Measurements from ENCODE around the gene CLVS2.

Gene CLVS2

DNA sequence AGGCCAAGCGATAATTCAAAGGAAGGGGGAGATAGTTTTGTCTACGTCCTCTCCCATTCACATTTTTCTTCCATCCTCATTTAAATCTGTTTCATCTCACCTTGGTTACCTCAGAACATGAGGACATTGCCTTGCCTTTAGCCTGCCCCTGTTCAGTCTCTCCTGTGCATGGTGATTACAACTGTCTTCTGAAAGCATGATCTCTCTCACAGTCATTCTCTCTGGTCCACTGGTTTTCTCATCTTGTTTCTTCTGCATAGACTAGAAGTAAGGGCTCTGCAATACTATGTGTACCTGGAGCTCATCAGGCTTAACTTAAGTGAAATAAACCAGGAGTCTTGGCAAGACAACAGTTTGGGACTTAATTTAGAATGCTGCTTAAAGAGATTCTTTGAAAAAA lies 31.4 kb downstream of the CLVS2 start:
- no peak for DNase-seq (ENCODE audit: low spot score)

DNA sequence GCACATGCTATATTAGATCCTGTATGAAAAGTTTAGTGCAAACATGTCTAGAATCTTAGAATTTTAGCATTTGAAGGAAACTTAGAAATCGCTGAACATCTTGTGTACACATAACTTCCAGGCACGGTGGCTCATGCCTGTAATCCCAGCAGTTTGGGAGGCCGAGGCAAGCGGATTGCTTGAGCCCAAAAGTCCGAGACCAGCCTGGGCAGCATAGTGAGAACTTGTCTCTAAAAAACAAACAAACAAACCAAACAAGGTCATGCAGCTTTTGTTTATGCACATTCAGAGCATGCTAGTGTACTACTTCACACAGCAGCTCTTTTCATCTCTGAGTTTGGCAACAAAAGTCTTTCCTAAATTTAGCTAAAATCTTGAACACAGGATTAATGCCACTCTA lies 32.2 kb downstream of the CLVS2 start:
- DNase-seq (ENCODE audit: low spot score), result no peak

DNA sequence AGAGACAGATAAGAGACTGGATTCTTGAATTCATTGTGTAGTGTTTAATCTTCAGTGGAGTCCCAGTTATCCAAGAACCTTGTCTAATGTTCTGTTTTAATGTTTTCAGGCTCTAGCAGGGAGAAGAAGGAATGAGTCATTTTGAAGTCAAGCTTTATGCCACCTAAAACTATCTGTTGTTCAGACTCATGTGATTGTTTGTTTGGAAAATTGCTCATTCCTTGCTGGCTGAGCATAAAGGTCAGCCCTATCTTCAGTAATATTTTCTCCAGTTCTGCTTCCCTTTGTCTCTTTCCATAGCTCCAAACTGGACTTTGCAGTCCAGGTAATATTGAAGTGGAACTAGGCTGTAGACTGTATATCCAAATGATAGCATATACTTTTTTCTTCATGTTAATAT lies 34.2 kb downstream of the CLVS2 start:
- DNase-seq (ENCODE audit: low spot score), result no peak

DNA sequence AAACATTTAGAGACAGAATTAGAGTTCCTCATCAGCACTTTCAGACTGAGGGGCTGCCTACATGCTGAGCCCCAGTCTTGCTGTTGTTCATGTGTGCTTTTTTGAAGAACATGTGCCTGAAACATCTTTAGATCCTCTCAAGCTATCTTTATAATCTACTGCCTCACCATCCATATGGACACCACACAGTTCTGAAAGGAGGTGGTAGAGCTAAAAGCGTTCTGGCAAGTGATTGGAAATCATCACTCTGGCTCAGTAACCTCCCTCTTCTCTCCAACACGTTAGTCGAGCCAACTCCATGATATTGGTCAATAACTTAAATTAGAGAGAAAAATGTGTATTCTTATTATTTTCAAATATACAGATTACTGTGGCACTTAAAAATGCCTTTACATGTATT lies 40.6 kb downstream of the CLVS2 start:
- DNase-seq (ENCODE audit: low spot score), result no peak

DNA sequence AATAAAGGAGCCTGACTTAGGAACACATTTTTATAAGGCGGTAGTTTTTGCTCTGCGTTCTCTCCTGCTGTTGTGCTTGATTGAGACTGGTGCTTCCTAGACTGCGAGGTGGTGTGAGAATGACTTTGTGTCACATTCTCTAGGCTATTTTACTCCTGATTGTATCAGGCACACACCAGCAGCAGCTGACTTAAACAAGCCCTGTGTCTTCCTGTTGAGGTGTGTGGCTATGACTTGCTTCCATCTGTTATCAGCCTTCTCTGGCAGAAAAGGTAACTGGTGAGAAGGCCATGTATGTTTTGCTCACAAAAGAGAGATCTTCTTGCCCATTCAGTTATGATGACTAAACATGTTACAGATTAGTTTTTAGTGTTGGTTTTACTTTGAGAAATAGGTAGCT lies 43.4 kb downstream of the CLVS2 start:
- DNase-seq (ENCODE audit: low spot score), result no peak

DNA sequence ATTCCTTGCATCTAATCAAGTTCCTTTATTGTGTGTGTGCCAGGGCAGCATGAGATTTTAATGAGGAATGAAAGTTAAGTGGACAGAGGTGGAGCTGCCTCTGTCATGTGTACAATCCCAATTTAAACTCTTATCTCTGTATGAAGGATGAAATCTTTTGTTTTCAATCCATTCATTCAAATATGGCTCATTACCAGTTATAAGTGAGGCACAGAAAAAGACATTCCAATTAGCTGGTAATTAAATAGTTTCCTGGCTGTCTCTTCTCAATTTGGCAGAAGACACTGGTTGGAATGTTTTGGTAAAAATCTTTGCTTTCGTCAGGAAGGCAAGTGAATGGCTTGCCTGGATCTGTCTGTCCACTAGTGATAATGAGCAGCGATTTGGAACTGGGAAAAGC lies 46.4 kb downstream of the CLVS2 start:
- DNase-seq (ENCODE audit: low spot score), result no peak

DNA sequence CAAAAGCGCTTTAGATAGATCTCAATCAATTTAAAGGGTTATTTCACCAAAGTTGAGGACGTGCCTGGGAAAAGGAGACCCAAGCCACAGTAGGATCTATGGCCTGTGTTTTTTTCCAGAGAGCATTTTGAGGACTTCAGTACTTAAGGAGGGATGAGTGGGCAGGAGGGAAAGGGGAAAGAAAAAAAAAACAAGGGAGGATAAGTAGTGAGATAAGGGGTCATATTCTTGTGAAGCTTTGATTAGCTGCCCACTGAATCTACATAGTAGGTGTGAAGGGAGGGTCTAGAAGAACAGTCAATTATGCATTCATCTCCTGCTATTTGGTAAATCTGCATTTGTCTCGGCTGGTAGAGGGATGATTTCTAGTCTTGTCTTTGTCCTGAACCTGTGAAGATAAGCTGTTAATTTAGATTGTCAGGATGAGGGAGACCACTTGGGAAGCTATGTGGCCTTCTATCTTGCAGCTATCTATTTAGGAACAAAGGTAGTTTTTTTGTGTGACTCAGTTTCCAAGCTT lies 48.4 kb downstream of the CLVS2 start:
- no peak for DNase-seq (ENCODE audit: low spot score)

DNA sequence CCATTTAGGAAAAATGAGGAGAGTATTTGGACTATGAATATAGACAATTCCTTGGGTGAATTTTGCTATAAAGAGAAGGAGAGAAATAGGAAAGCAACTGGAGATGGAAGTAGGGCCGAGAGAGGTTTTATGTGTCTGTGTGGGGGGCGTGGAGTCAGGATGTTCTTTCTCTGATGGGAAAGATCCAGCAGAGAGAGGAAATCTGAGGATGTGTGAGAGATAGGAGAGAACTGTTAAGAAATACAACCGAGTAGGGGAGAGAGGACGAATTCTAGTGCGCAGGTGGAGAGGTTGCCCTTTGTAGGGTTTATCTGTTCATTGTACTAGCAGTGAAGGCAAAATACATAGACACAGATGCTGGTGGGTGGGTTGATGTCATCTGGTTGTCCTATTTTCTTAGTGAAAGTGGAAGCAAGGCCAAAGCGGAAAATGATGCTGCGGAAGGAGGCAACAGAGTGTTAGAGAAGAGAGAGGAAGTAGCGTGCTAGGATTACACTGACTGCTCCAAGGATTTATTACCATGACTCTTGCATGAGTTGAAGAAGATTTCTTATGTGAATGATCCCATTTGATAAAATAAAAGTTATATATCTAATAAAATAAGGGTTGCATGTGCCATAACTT lies 57.7 kb downstream of the CLVS2 start:
- no peak for DNase-seq (ENCODE audit: low spot score)

DNA sequence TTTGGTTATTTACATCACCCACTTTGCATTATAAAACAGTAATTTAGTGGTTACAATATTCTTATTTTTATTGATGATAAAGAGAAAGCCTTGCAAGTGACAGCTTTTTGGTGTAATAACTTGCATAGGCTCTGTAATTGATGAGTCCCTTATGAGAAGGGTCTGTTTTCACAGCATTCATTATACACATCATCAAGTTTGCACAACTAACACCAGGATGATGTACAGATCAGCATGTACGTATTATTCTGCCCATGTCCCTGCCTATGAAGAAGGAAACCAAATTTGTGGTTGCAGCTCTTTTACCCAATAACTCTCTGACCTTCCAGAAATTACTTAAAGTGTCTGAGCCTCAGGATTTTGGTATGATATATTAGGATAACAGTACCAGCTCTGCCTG lies 59.2 kb downstream of the CLVS2 start:
- DNase-seq (ENCODE audit: low spot score), result no peak

DNA sequence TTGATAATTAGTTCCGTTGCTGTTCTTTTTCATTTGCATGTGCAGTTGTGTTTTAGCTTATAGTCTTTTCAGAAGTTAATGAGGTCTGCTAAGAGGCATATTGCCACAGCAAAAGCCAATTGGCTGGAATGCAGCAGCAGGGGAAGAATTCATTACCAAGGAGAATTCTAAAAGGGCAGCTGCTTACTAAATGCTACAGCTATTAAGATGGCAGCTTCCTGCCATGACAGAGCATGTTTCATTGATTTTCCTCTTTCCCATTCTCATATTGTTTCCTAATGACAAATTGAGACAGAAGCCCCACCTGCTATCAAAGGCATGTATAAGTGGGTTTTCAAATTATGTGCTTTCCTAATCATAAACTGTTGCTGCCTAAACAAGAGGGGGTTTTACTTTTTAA lies 66.6 kb downstream of the CLVS2 start:
- DNase-seq (ENCODE audit: low spot score), result no peak

DNA sequence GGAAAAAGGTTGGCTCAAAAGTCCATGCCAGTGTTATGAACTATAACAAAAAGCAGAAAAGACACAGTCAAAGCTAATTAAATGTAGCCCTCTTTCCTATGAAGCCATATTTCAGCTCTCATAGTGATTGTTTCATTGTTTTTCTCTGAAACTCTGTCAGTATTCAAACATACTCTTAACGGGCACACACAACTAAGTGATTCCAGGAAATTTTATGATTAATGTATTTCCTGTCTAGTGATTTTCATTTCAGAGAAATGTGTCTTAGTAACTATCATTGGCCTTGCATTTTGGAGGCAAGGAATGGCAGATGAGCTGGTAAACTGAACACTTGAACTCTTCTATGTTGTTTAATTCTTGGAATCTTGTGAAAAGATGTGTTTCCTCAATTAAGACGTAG lies 68.0 kb downstream of the CLVS2 start:
- DNase-seq (ENCODE audit: low spot score), result no peak

DNA sequence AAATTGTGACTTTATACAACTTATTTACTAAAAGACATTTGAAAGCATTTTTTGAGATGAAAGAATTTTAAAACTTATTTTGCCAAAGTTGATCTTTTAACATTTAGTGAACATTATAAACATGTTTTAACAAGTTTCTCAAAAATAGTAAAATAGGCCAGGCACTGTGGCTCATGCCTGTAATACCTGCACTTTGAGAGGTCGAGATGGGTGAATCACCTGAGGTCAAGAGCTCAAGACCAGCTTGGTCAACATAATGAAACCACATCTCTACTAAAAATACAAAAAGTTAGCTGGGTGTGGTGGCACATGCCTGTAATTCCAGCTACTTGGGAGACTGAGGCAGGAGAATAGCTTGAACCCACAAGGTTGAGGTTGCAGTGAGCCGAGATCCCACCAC lies 78.6 kb downstream of the CLVS2 start:
- no peak for DNase-seq (ENCODE audit: low spot score)

DNA sequence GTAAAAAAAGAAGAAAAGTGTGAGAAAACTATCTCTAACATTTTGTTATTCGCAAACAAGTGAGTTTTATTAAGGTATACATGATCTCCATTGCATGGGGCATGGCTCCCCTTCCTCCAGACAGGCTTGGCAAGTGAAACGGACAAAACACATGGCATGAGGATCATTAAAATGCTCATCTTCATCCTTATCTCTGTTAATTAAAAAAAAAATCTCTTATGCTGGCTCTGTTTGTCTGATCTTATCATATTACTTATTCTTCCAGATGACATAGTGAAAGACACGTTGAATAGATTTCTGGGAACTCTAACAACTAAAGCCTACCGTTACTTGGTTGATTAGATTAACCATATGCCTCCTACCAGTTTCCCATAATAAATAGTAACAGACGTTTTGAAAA lies 89.4 kb downstream of the CLVS2 start:
- no peak for DNase-seq (ENCODE audit: low spot score)

DNA sequence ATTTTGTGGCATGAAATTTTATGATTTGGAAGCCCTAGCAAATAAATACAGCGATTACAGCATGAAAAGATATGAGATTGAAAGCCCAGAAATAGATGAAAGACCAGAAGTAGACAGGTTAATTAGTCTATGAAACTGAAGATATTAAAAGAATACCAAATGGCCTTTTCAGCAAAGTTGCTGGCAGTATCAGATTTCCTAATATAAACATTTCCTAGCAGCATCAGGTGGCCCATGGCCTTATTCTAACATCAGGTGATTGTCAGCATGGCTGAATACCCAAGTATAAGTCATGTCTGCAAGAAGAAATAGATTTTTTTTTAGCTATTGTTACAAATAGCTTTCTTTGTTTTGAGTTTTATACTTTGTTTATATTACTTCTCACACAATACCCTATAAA lies 93.2 kb downstream of the CLVS2 start:
- no peak for DNase-seq (ENCODE audit: low spot score)

DNA sequence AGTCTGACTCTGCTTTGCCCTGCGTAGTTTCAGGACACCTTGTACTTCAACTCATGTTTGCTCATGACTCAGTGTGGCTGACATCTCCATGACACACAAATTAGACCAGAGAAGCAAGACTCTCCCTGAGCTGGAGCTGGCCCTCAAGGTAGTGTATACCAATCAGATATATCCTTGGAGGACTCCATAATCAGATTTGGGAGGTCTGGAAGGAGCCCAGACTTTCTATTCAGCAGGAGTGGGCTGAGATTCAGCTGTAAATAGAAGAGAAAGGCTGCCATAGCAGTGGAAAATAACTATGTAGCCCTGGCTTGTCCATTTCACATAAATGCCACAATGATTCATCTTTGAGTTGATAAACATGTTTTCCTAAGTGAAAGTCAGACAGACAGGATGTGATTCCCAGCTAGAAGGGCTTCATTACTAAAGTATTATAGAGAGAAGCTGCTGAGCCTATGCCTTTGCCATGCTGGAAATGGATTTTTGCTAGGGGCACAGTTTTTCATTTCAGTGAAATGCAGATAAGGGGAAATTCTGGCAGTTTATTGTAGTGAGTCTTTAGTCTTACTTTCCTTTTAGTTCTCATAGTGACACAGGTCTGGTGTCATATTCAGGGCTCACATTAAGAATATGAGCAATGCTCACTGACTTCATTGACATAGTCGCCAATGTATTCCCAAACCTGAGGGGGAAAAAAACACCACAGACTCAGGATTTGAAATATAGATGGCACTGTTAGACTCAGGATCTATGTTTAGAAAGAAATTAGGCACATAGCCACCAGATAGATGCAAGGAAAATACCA lies 95.3 kb downstream of the CLVS2 start:
- DNase-seq (ENCODE audit: low spot score), result peak; percentile 3

DNA sequence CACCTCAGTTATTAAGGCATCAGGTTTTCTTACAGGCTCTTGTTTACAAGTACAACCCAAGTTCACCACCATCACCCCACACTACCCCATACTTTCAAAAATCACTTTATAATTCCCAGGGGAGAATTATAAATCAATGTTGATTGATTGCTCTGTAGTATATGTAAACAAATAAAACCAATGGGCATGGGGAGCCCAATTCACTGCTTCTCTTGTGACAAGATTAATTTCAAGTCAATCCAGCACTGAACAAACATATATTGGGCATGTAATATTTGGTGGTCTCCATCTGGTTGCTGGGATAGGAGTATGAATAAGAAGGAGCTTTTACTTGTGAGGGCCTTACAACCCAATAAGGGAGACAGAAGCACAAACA lies 95.8 kb downstream of the CLVS2 start:
- DNase-seq (ENCODE audit: low spot score), result no peak

DNA sequence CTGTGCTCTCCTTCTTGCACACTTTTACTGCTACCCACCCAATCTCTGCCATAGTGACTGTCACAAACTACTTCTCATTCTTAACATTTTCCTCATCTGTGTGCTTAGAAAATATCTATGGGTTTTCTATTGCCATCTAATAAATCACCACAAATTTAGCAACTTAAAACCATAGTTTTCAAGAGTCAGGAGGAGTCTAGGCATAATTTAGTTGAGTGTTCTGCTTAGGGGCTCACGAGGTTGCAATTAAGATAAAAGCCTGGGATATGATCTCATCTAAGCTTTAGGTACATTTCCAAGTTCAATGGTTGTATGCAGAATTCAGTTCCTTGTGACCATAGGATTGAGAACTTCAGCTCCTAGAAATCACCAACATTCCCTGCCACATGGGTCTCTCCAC lies 98.8 kb downstream of the CLVS2 start:
- no peak for DNase-seq (ENCODE audit: low spot score)

DNA sequence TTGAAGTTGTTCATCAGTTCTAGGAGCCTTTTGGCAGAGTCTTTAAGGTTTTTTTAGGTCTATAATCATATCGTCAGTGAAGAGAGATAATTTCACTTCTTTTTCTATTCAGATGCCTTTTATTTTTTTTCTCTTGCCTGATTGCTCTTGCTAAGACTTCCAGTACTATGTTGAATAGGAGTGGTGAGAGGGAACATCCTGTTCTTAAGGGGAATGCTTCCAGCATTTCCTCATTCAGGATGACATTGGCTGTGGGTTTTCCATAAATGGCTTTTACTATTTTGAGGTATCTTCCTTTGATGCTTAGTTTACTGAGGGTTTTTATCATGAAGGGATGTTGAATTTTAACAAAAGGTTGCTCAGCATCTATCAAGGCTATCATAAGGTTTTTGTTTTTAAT lies 109.5 kb downstream of the CLVS2 start:
- no peak for DNase-seq (ENCODE audit: low spot score)

DNA sequence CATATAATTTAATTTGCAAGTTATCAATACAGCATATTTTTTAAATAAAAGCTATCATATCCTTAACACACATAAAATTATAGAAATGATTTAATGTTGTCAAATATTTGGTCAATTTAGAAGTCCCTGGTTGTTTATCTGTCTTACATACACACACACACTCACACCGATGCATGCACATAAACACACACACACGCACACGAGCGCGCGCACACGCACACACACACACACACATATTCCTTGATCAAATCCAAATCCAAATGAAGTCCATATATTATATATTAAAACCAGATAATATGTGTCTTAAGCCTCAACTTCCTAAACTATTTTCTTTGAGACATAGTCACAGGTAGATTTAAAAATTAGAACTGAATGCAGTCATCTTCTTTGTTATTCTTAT lies 120.3 kb downstream of the CLVS2 start:
- DNase-seq (ENCODE audit: low spot score), result no peak

DNA sequence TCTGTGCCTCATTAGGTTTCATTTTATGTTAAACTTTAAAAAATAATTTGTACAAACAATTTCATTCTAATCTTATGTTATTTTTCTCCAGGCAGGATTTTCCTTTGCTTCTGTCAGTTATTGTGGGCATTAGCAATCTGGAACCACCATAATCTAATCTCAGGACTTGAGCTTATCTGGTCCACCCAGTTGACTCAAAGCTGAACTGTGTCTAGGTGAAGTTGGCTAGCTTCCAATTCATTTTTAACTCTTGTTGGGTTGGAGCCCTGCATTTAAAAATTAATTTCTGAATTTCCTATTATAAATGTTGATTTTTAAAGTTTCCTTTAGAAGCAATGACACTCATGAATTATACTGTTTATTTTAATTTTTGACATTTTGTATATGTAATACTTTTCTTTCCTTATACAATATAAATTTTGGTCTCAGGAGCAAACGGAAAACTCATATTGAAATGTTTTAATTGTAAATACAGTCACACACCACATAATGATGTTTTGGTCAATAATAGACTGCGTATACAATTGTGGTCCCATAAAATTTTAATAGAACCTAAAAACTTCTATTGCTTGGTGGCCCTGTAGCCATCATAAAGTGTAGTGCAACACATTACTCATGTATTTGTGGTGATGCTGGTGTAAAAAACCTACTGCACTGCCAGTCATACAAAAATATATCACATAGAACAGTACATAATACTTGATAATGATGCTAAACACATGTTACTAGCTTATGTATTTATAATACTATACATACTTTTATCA lies 121.3 kb downstream of the CLVS2 start:
- DNase-seq (ENCODE audit: low spot score), result no peak

DNA sequence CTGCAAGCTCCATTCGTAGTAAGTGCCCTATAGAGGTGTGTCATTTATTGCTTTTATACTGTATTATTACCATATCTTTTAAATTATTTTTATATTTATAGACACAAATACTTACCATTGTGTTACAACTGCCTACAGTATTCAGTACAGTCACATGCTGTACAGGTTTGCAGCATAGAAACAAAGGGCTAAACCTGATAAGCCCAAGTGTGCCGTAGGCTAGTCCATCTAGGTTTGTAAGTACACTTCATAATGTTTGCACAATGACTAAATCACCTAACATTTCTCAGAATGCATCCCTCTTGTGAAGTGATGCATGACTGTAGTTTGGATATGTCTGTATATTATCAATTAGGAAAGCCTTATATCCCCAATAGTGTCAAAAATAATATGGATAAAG lies 122.8 kb downstream of the CLVS2 start:
- no peak for DNase-seq (ENCODE audit: low spot score)
